Measurements from ENCODE around the gene AP1S3.

AP1S3 gene

GRCh38 chr2:223760838-223761502 is 76.4 kb downstream of the AP1S3 start:
- peak; percentile 12 for DNase-seq (ENCODE audit: low read depth, low spot score)

GRCh38 chr2:223759569-223760430 is 77.6 kb downstream of the AP1S3 start:
- DNase-seq (ENCODE audit: low read depth, low spot score) = no peak

- DNase-seq (ENCODE audit: low read depth, low spot score) = no peak
Measured at GRCh38 chr2:223758131-223758840, 79.1 kb downstream of the AP1S3 start.

GRCh38 chr2:223753940-223754339 is 83.4 kb downstream of the AP1S3 start:
- DNase-seq (ENCODE audit: low read depth, low spot score) = no peak

- no peak for DNase-seq (ENCODE audit: low read depth, low spot score)
Measured at GRCh38 chr2:223751012-223751411, 86.4 kb downstream of the AP1S3 start.

- DNase-seq (ENCODE audit: low read depth, low spot score) = no peak
Measured at GRCh38 chr2:223747392-223748042, 89.9 kb downstream of the AP1S3 start.

GRCh38 chr2:223746611-223747010 is 90.8 kb downstream of the AP1S3 start:
- DNase-seq (ENCODE audit: low read depth, low spot score) = no peak

- DNase-seq (ENCODE audit: low read depth, low spot score) = no peak
Measured at GRCh38 chr2:223744580-223744979, 92.8 kb downstream of the AP1S3 start.

GRCh38 chr2:223740679-223741078 is 96.7 kb downstream of the AP1S3 start:
- DNase-seq (ENCODE audit: low read depth, low spot score) = no peak

- no peak for DNase-seq (ENCODE audit: low read depth, low spot score)
Measured at GRCh38 chr2:223737207-223737606, 100.2 kb downstream of the AP1S3 start.

- no peak for DNase-seq (ENCODE audit: low read depth, low spot score)
Measured at GRCh38 chr2:223736488-223736887, 100.9 kb downstream of the AP1S3 start.

- no peak for DNase-seq (ENCODE audit: low read depth, low spot score)
Measured at GRCh38 chr2:223735659-223736244, 101.6 kb downstream of the AP1S3 start.

GRCh38 chr2:223735035-223735640 is 102.2 kb downstream of the AP1S3 start:
- no peak for DNase-seq (ENCODE audit: low read depth, low spot score)

- DNase-seq (ENCODE audit: low read depth, low spot score) = no peak
Measured at GRCh38 chr2:223734346-223734745, 103.0 kb downstream of the AP1S3 start.

- DNase-seq (ENCODE audit: low read depth, low spot score) = no peak
Measured at GRCh38 chr2:223732346-223732745, 105.0 kb downstream of the AP1S3 start.

- DNase-seq (ENCODE audit: low read depth, low spot score) = no peak
Measured at GRCh38 chr2:223731503-223731902, 105.9 kb downstream of the AP1S3 start.

- DNase-seq (ENCODE audit: low read depth, low spot score) = no peak
Measured at GRCh38 chr2:223729781-223730180, 107.6 kb downstream of the AP1S3 start.

- DNase-seq (ENCODE audit: low read depth, low spot score) = no peak
Measured at GRCh38 chr2:223727562-223727961, 109.8 kb downstream of the AP1S3 start.

GRCh38 chr2:223725986-223726970 is 111.1 kb downstream of the AP1S3 start:
- no peak for DNase-seq (ENCODE audit: low read depth, low spot score)

- peak; percentile 93 for DNase-seq (ENCODE audit: low read depth, low spot score)
Measured at GRCh38 chr2:223725494-223725893, 111.9 kb downstream of the AP1S3 start.
